HCT116 (cell line): ENCODE results near the gene TMEM138. TPM values are rescaled to one million over a fixed set of nuclear protein-coding genes. Genes with fewer than 3 reads are reported as not detected.

Experiments
- ATAC-seq: fragments of 200-7000 bp; cut with Tn5 transposase; 2 replicates; pipeline ENCODE4 v1.9.1; 2020; ENCODE audit warnings: mild to moderate bottlenecking, moderate library complexity
- BruUV-seq: library from RNA; stranded (reverse); fragments of 400-500 nt; replicated peaks from 2 replicates; lab custom pipeline; 2021; lab: Mats Ljungman, UMichigan
- CTCF ChIA-PET: fragments of 300-600 bp; sonication (Branson Sonifier 250); formaldehyde crosslinking; loops from one replicate; lab custom pipeline; 2021; ENCODE audit warnings: antibody characterized with exemption; lab: Charles Lee
- POLR2A ChIA-PET: fragments of 300-600, 350-600 bp; sonication (Branson Sonifier 250); formaldehyde crosslinking; loops from one replicate; lab custom pipeline; 2021; ENCODE audit warnings: antibody characterized with exemption; lab: Charles Lee
- RAD21 ChIA-PET, 2 experiments: fragments of 300-600 bp; sonication (Branson Sonifier 250); formaldehyde crosslinking; loops; one replicate each; lab custom pipeline; 2023; ENCODE audit warnings: low total read pairs in 2 of 2; ENCODE audit not compliant: uncharacterized antibody in 2 of 2, unreplicated experiment in 2 of 2, low non-redundant PET in 1 of 2; lab: Charles Lee
- DNase-seq: peaks from one replicate; pipeline ENCODE4 v3.0.0-alpha.2; 2010; ENCODE audit warnings: low read depth, low spot score
- H2AFZ ChIP-seq: fragments of 200-600 bp; shearing (Covaris generic), sonication (generic); 2 replicates; pipeline ENCODE4 v1.6.1; 2017; ENCODE audit warnings: low read depth, mixed run types, mixed read lengths, antibody characterized with exemption, low read length; ENCODE audit not compliant: poor library complexity, severe bottlenecking
- H3K27ac ChIP-seq: 2 replicates; pipeline ENCODE4 v1.5.1; 2012; ENCODE audit warnings: low read depth, low read length
- H3K27me3 ChIP-seq: fragments of 200-600 bp; sonication (generic); 2 replicates; pipeline ENCODE4 v1.6.1; 2016; ENCODE audit warnings: mixed run types, low read length, mixed read lengths; ENCODE audit not compliant: insufficient read depth
- H3K36me3 ChIP-seq, 2 experiments: fragments of 200-500 bp in 1 of 2; fragments of 200-600 bp in 1 of 2; sonication (Bioruptor generic) in 1 of 2; sonication (generic) in 1 of 2; 2 replicates each; pipeline versions ENCODE4 v1.5.1 to v1.6.1; 2014 to 2016; ENCODE audit warnings: low read length in 2 of 2, inconsistent platforms in 1 of 2, mixed read lengths in 1 of 2, mixed run types in 1 of 2; ENCODE audit not compliant: insufficient read depth in 2 of 2, control insufficient read depth in 1 of 2
- H3K4me1 ChIP-seq, 2 experiments: fragments of 200-600 bp in 1 of 2; sonication (generic) in 1 of 2; 2 replicates each; pipeline versions ENCODE4 v1.5.1 to v1.6.1; 2012 to 2017; ENCODE audit warnings: low read length in 2 of 2, inconsistent platforms in 1 of 2, mild to moderate bottlenecking in 1 of 2, mixed read lengths in 1 of 2, mixed run types in 1 of 2, moderate library complexity in 1 of 2; ENCODE audit not compliant: insufficient read depth in 2 of 2, control insufficient read depth in 1 of 2
- H3K4me2 ChIP-seq: fragments of 200-600 bp; sonication (generic); 2 replicates; pipeline ENCODE4 v1.6.1; 2017; ENCODE audit warnings: mixed run types, low read length, mixed read lengths
- H3K4me3 ChIP-seq, 2 experiments: fragments of 200-600 bp in 1 of 2; sonication (generic) in 1 of 2; replicated peaks in 1 of 2; 2 replicates each; pipeline ENCODE4 v1.5.1; 2011 to 2016; ENCODE audit warnings: low read length in 2 of 2, control low read depth in 1 of 2, low read depth in 1 of 2, mild to moderate bottlenecking in 1 of 2, mixed read lengths in 1 of 2, mixed run types in 1 of 2
- H3K79me2 ChIP-seq: fragments of 200-600 bp; sonication (generic); 2 replicates; pipeline ENCODE4 v1.6.1; 2017; ENCODE audit warnings: mild to moderate bottlenecking, mixed run types, low read length, moderate library complexity, mixed read lengths; ENCODE audit not compliant: insufficient read depth
- H3K9ac ChIP-seq: fragments of 200-600 bp; sonication (generic); 2 replicates; pipeline ENCODE4 v1.6.1; 2016; ENCODE audit warnings: low read length, mixed read lengths
- H3K9me2 ChIP-seq: fragments of 200-600 bp; sonication (generic), shearing (Covaris generic); 2 replicates; pipeline ENCODE4 v1.6.1; 2017; ENCODE audit warnings: mixed run types, mild to moderate bottlenecking, moderate library complexity; ENCODE audit not compliant: insufficient read depth
- H3K9me3 ChIP-seq, 2 experiments: fragments of 200-500 bp in 1 of 2; fragments of 200-600 bp in 1 of 2; sonication (Bioruptor generic) in 1 of 2; sonication (generic) in 1 of 2; 2 replicates each; pipeline ENCODE4 v1.6.1; 2014 to 2017; ENCODE audit warnings: low read length in 2 of 2, mixed read lengths in 2 of 2, inconsistent platforms in 1 of 2, low read depth in 1 of 2, mild to moderate bottlenecking in 1 of 2, mixed run types in 1 of 2, moderate library complexity in 1 of 2; ENCODE audit not compliant: control insufficient read depth in 1 of 2, insufficient read depth in 1 of 2
- H4K20me1 ChIP-seq: fragments of 200-600 bp; sonication (generic), shearing (Covaris generic); 2 replicates; pipeline ENCODE4 v1.6.1; 2017; ENCODE audit warnings: mixed run types, mild to moderate bottlenecking, moderate library complexity; ENCODE audit not compliant: insufficient read depth
- JUND ChIP-seq: IDR thresholded peaks from 2 replicates; pipeline ENCODE4 v1.6.1; 2012
- SP1 ChIP-seq: IDR thresholded peaks from 2 replicates; pipeline ENCODE4 v1.6.1; 2012; ENCODE audit warnings: low read depth
- intact Hi-C: fragments of 100-400 bp; cut with micrococcal nuclease; formaldehyde crosslinking; loops from 2 replicates; pipeline ENCODE4 v1.10.0; 2022
- total RNA-seq: library from RNA; stranded (reverse); gene quantifications from one replicate; pipeline ENCODE4 v1.2.1, GENCODE V29; 2021; ENCODE audit not compliant: unreplicated experiment
- TF ChIP-seq, protein P1 (sequence below): IDR thresholded peaks from 2 replicates; pipeline ENCODE4 v1.6.1; 2012; ENCODE audit warnings: low read depth

TMEM138 gene
- total RNA-seq, 1 experiment from 2014 or later, result 45.0 TPM

DNA sequence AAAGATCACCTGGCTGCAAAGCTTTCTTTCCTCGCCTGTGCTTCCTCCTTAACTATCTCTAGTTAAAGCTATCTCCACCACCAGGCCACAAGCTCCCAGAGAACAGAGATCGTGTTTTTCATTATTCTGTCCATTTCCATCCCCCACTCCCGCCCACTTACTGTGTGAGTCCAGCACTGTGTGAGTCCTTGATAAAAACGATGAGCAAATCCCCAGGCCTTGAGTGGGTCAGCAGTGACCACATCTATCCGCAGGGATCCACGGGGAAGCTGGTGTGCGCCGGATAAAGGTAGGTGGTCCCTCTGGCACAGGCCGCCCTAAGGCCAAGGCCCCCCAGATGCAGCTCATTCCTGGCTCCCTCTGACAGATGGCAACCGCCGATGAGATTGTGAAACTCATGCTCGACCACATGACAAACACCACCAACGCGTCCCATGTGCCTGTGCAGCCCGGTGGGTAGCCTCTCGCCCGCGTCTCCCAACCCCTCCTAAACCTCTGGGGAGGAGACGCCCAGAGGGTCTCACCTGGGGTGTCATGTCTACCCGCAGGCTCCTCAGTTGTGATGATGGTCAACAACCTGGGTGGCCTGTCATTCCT, 19.9 kb upstream of the TMEM138 start:
- H3K27ac ChIP-seq, result no peak overlapping the region
- H3K4me2 ChIP-seq, result no peak overlapping the region
- intact Hi-C loops, result no loop called here
- ChIA-PET POLR2A (no interaction called here), RAD21 (no interaction called here), CTCF (no interaction called here)
- no peaks in the 10 kb centered on the region for H3K27me3 ChIP-seq
- H4K20me1 ChIP-seq, result no peaks in the 10 kb centered on the region
- no peak overlapping the region for H2AFZ ChIP-seq
- H3K79me2 ChIP-seq, result no peaks in the 10 kb centered on the region
- no peaks in the 10 kb centered on the region for H3K4me1 ChIP-seq
- no peak for DNase-seq
- no peak overlapping the region for H3K4me3 ChIP-seq
- peaks cover 10 to 11% of the 10 kb centered on the region in 2 experiments; a peak in 3 of 4 replicates for H3K36me3 ChIP-seq
- no peaks in the 10 kb centered on the region for H3K9me2 ChIP-seq
- no peak overlapping the region for H3K9ac ChIP-seq
- no peak for ATAC-seq
- TF ChIP-seq, protein P1, sequence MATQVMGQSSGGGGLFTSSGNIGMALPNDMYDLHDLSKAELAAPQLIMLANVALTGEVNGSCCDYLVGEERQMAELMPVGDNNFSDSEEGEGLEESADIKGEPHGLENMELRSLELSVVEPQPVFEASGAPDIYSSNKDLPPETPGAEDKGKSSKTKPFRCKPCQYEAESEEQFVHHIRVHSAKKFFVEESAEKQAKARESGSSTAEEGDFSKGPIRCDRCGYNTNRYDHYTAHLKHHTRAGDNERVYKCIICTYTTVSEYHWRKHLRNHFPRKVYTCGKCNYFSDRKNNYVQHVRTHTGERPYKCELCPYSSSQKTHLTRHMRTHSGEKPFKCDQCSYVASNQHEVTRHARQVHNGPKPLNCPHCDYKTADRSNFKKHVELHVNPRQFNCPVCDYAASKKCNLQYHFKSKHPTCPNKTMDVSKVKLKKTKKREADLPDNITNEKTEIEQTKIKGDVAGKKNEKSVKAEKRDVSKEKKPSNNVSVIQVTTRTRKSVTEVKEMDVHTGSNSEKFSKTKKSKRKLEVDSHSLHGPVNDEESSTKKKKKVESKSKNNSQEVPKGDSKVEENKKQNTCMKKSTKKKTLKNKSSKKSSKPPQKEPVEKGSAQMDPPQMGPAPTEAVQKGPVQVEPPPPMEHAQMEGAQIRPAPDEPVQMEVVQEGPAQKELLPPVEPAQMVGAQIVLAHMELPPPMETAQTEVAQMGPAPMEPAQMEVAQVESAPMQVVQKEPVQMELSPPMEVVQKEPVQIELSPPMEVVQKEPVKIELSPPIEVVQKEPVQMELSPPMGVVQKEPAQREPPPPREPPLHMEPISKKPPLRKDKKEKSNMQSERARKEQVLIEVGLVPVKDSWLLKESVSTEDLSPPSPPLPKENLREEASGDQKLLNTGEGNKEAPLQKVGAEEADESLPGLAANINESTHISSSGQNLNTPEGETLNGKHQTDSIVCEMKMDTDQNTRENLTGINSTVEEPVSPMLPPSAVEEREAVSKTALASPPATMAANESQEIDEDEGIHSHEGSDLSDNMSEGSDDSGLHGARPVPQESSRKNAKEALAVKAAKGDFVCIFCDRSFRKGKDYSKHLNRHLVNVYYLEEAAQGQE, result no peak
- no peak for TF ChIP-seq JUND
- TF ChIP-seq SP1, result no peak
- no TSS peak for BruUV-seq
- no peaks in the 10 kb centered on the region for H3K9me3 ChIP-seq
